B cell (primary cell): Measurements from ENCODE around the gene DNASE1.

Experiments
- EZH2 ChIP-seq: IDR thresholded peaks from 2 replicates; pipeline ENCODE4 v1.6.1; 2012; ENCODE audit warnings: borderline replicate concordance, low read depth, mild to moderate bottlenecking, moderate library complexity, low read length; ENCODE audit not compliant: insufficient read depth, poor library complexity, severe bottlenecking
- TF ChIP-seq, protein P1 (sequence below): fragments of 200-600 bp; IDR thresholded peaks from one replicate; pipeline ENCODE4 v1.8.0; 2022; ENCODE audit warnings: antibody characterized with exemption, mild to moderate bottlenecking

DNA sequence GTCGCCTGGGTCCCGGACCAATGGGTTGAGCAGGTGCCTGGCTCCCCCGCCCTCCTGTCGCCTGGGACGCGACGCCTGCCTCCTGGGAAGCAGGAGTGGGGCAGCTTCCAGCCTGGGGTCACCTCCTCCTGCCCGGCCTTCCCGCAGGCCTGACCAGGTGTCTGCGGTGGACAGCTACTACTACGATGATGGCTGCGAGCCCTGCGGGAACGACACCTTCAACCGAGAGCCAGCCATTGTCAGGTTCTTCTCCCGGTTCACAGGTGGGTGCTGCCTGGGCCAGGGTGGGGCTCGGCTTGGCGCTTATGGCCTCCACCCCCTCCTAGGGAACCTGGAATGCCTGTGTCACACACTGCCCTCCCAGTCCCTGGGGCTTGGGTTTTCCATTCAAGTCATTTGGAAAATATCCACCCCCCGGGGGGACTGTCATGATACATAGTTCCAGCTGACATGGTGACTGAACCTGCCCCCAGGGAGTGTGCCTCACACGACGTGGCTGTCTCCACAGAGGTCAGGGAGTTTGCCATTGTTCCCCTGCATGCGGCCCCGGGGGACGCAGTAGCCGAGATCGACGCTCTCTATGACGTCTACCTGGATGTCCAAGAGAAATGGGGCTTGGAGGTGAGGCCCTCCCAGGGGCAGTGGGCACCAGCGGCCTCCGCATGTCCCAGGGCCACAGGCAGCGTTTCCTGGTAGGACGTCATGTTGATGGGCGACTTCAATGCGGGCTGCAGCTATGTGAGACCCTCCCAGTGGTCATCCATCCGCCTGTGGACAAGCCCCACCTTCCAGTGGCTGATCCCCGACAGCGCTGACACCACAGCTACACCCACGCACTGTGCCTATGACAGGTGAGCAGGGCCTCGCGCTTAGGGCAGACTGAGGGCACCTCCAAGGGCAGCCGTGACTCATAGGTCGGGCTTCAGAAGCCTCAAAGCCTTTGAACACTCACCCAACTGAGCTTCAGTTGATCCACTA, 2.3 kb downstream of the DNASE1 start:
- no peak for TF ChIP-seq EZH2
- TF ChIP-seq, protein P1, sequence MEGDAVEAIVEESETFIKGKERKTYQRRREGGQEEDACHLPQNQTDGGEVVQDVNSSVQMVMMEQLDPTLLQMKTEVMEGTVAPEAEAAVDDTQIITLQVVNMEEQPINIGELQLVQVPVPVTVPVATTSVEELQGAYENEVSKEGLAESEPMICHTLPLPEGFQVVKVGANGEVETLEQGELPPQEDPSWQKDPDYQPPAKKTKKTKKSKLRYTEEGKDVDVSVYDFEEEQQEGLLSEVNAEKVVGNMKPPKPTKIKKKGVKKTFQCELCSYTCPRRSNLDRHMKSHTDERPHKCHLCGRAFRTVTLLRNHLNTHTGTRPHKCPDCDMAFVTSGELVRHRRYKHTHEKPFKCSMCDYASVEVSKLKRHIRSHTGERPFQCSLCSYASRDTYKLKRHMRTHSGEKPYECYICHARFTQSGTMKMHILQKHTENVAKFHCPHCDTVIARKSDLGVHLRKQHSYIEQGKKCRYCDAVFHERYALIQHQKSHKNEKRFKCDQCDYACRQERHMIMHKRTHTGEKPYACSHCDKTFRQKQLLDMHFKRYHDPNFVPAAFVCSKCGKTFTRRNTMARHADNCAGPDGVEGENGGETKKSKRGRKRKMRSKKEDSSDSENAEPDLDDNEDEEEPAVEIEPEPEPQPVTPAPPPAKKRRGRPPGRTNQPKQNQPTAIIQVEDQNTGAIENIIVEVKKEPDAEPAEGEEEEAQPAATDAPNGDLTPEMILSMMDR = no peak
